ENCODE measurements around the gene EXT2.

DNA sequence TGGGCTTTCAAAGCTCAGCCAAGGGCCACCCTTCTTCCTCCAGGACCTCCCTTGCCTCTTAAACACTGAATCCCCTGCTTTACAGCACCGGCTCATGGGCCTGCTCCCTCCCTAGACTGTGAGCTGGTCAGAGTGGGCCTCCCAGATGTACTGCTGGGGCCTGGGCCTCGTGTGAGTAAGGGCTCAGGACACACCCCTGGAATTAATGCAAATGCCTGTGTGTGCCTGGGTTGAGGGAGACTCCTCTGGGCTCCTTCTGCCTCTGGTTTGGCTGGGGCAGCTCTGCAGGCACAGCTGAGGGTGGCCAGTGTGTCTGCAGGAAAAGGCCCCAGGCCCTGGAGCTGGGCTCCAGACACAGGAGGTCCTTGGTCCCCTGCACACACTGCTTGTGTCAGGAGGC is 190.3 kb downstream of the EXT2 start:
- TF ChIP-seq CTCF (IDR thresholded peaks at IDR 0.05) (no peak), POLR2AphosphoS5 (IDR thresholded peaks at IDR 0.05; ENCODE audit: insufficient read depth in 1 of 2, low read depth in 1 of 2) (no peak)
